OCI-LY1 (cell line): ENCODE results near the gene CACNA1H.

Experiments used
- H2AFZ ChIP-seq: fragments of 200-600 bp; sonication (generic), shearing (Covaris generic); 2 replicates; pipeline ENCODE4 v1.6.0; 2014; ENCODE audit warnings: antibody characterized with exemption, mild to moderate bottlenecking, low read length
- H3F3A ChIP-seq: fragments of 200-600 bp; sonication (generic), shearing (Covaris generic); 2 replicates; pipeline ENCODE4 v1.6.0; 2014; ENCODE audit warnings: mild to moderate bottlenecking, antibody characterized with exemption, low read length, moderate library complexity; ENCODE audit not compliant: insufficient read depth
- H3K27ac ChIP-seq: fragments of 200-600 bp; sonication (generic); 2 replicates; pipeline ENCODE4 v1.5.1; 2014; ENCODE audit warnings: low read length, mixed run types, mild to moderate bottlenecking, low read depth; ENCODE audit not compliant: poor library complexity, severe bottlenecking
- H3K27me3 ChIP-seq: fragments of 200-600 bp; sonication (generic); 2 replicates; pipeline ENCODE4 v1.6.0; 2014; ENCODE audit warnings: antibody characterized with exemption, mild to moderate bottlenecking, low read length, moderate library complexity; ENCODE audit not compliant: insufficient read depth
- H3K36me3 ChIP-seq: fragments of 200-600 bp; sonication (generic); 2 replicates; pipeline ENCODE4 v1.6.1; 2014; ENCODE audit warnings: mild to moderate bottlenecking, antibody characterized with exemption, low read length, moderate library complexity, mixed read lengths; ENCODE audit not compliant: insufficient read depth
- H3K4me1 ChIP-seq: fragments of 200-600 bp; sonication (generic); 2 replicates; pipeline ENCODE4 v1.5.1; 2014; ENCODE audit warnings: mild to moderate bottlenecking, low read length, moderate library complexity; ENCODE audit not compliant: insufficient read depth, severe bottlenecking
- H3K4me2 ChIP-seq: fragments of 200-600 bp; sonication (generic), shearing (Covaris generic); 2 replicates; pipeline ENCODE4 v1.6.1; 2014; ENCODE audit warnings: low read length
- H3K4me3 ChIP-seq: fragments of 200-600 bp; sonication (generic); 2 replicates; pipeline ENCODE4 v1.5.1; 2014; ENCODE audit warnings: low read length, low read depth, mild to moderate bottlenecking, mixed read lengths; ENCODE audit not compliant: poor library complexity, severe bottlenecking
- H3K79me2 ChIP-seq: fragments of 200-600 bp; shearing (Covaris generic); 2 replicates; pipeline ENCODE4 v1.6.1; 2016; ENCODE audit warnings: mixed run types, low read length, mixed read lengths; ENCODE audit not compliant: insufficient read depth
- H3K9ac ChIP-seq: fragments of 200-600 bp; sonication (generic), shearing (Covaris generic); 2 replicates; pipeline ENCODE4 v1.6.1; 2014; ENCODE audit warnings: mild to moderate bottlenecking, low read length, mixed read lengths
- H3K9me2 ChIP-seq: fragments of 200-600 bp; sonication (generic), shearing (Covaris generic); 2 replicates; pipeline ENCODE4 v1.6.1; 2014; ENCODE audit warnings: low read depth, mild to moderate bottlenecking, low read length, mixed read lengths
- H3K9me3 ChIP-seq: fragments of 200-600 bp; shearing (Covaris generic); 2 replicates; pipeline ENCODE4 v1.6.1; 2014; ENCODE audit warnings: low read length, mixed read lengths
- H4K20me1 ChIP-seq: fragments of 200-600 bp; sonication (generic), shearing (Covaris generic); 2 replicates; pipeline ENCODE4 v1.6.0; 2016; ENCODE audit warnings: mild to moderate bottlenecking, low read length; ENCODE audit not compliant: insufficient read depth
- CTCF ChIP-seq: fragments of 200-600 bp; sonication (generic), shearing (Covaris generic); IDR thresholded peaks from 2 replicates; pipeline ENCODE4 v1.5.1; 2017; ENCODE audit warnings: mild to moderate bottlenecking, antibody characterized with exemption, low read length, moderate library complexity, mixed read lengths
- EZH2 ChIP-seq: fragments of 200-600 bp; sonication (generic), shearing (Covaris generic); IDR thresholded peaks from 2 replicates; pipeline ENCODE4 v1.8.0; 2017; ENCODE audit warnings: borderline replicate concordance, mixed run types, mild to moderate bottlenecking, antibody characterized with exemption, low read length, moderate library complexity, mixed read lengths

The CACNA1H gene

GRCh38 chr16:1258906-1259759, 106.2 kb downstream of the CACNA1H start:
- no peaks in the 10 kb centered on the region; the same call in 1 of the 2 replicates for H3K27me3 ChIP-seq
- TF ChIP-seq EZH2 (no peak), CTCF (no peak)
- no peaks in the 10 kb centered on the region for H3K4me1 ChIP-seq
- H3K79me2 ChIP-seq: no peaks in the 10 kb centered on the region
- no peaks in the 10 kb centered on the region for H4K20me1 ChIP-seq
- no peaks in the 10 kb centered on the region for H3K36me3 ChIP-seq
- H2AFZ ChIP-seq: no peak overlapping the region
- H3K27ac ChIP-seq: no peak overlapping the region
- no peak overlapping the region for H3K9ac ChIP-seq
- no peaks in the 10 kb centered on the region for H3K9me3 ChIP-seq
- no peaks in the 10 kb centered on the region for H3F3A ChIP-seq
- no peak overlapping the region for H3K4me2 ChIP-seq
- no peak overlapping the region for H3K4me3 ChIP-seq
- H3K9me2 ChIP-seq: no peaks in the 10 kb centered on the region

GRCh38 chr16:1259760-1260068, 106.8 kb downstream of the CACNA1H start:
- H2AFZ ChIP-seq: no peak overlapping the region
- H3K27ac ChIP-seq: no peak overlapping the region
- no peaks in the 10 kb centered on the region for H3F3A ChIP-seq
- H3K9me2 ChIP-seq: no peaks in the 10 kb centered on the region
- H4K20me1 ChIP-seq: no peaks in the 10 kb centered on the region
- H3K4me3 ChIP-seq: no peak overlapping the region
- no peak overlapping the region for H3K4me2 ChIP-seq
- no peaks in the 10 kb centered on the region for H3K4me1 ChIP-seq
- no peaks in the 10 kb centered on the region for H3K9me3 ChIP-seq
- no peak for TF ChIP-seq EZH2
- TF ChIP-seq CTCF: no peak
- no peaks in the 10 kb centered on the region; the same call in 1 of the 2 replicates for H3K27me3 ChIP-seq
- no peaks in the 10 kb centered on the region for H3K36me3 ChIP-seq
- no peaks in the 10 kb centered on the region for H3K79me2 ChIP-seq
- H3K9ac ChIP-seq: no peak overlapping the region

- H3K27ac ChIP-seq: no peak overlapping the region
- H3F3A ChIP-seq: no peaks in the 10 kb centered on the region
- no peaks in the 10 kb centered on the region for H3K79me2 ChIP-seq
- no peaks in the 10 kb centered on the region for H3K9me3 ChIP-seq
- no peaks in the 10 kb centered on the region for H3K36me3 ChIP-seq
- H3K27me3 ChIP-seq: no peaks in the 10 kb centered on the region; the same call in 1 of the 2 replicates
- no peaks in the 10 kb centered on the region for H3K4me1 ChIP-seq
- H4K20me1 ChIP-seq: no peaks in the 10 kb centered on the region
- H2AFZ ChIP-seq: no peak overlapping the region
- H3K9ac ChIP-seq: no peak overlapping the region
- H3K4me2 ChIP-seq: no peak overlapping the region
- no peak overlapping the region for H3K4me3 ChIP-seq
- TF ChIP-seq EZH2 (no peak), CTCF (no peak)
- no peaks in the 10 kb centered on the region for H3K9me2 ChIP-seq
Observed at GRCh38 chr16:1260101-1260680, 107.3 kb downstream of the CACNA1H start.
